Smooth muscle cell (in vitro differentiated cells): Measurements from ENCODE around the gene COL6A5. TPM values are rescaled to one million over a fixed set of nuclear protein-coding genes. Genes with fewer than 3 reads are reported as not detected.

Experiments used
- DNase-seq: peaks from one replicate; lab custom pipeline; 2025; ENCODE audit not compliant: unreplicated experiment; lab: John Stamatoyannopoulos, UW
- H2AFZ ChIP-seq: fragments of 200-600 bp; sonication (generic); 2 replicates; pipeline ENCODE4 v1.6.0; 2016; ENCODE audit warnings: antibody characterized with exemption, low read depth, mild to moderate bottlenecking
- H3F3A ChIP-seq: fragments of 200-600 bp; sonication (generic); 2 replicates; pipeline ENCODE4 v1.6.0; 2017; ENCODE audit warnings: antibody characterized with exemption, low read depth
- H3K27ac ChIP-seq: fragments of 200-600 bp; sonication (generic); 2 replicates; pipeline ENCODE4 v1.5.1; 2016; ENCODE audit warnings: low read depth, mild to moderate bottlenecking
- H3K27me3 ChIP-seq: fragments of 200-600 bp; sonication (generic); 2 replicates; pipeline ENCODE4 v1.6.1; 2016; ENCODE audit warnings: low read depth, mild to moderate bottlenecking
- H3K36me3 ChIP-seq: fragments of 200-600 bp; sonication (generic); 2 replicates; pipeline ENCODE4 v1.5.1; 2016; ENCODE audit warnings: low read depth
- H3K4me1 ChIP-seq: fragments of 200-600 bp; sonication (generic); 2 replicates; pipeline ENCODE4 v1.5.1; 2016; ENCODE audit warnings: low read depth
- H3K4me2 ChIP-seq: fragments of 200-600 bp; sonication (generic); 2 replicates; pipeline ENCODE4 v1.6.0; 2016; ENCODE audit warnings: mild to moderate bottlenecking
- H3K4me3 ChIP-seq: fragments of 200-600 bp; sonication (generic); 2 replicates; pipeline ENCODE4 v1.5.1; 2016; ENCODE audit warnings: mild to moderate bottlenecking
- H3K79me2 ChIP-seq: fragments of 200-600 bp; sonication (generic); 2 replicates; pipeline ENCODE4 v1.6.0; 2016; ENCODE audit warnings: low read depth, mild to moderate bottlenecking
- H3K9ac ChIP-seq: fragments of 200-600 bp; sonication (generic); 2 replicates; pipeline ENCODE4 v1.6.0; 2016; ENCODE audit warnings: low read depth
- H3K9me3 ChIP-seq: fragments of 200-600 bp; sonication (generic); replicated peaks from 2 replicates; pipeline ENCODE4 v1.5.1; 2016; ENCODE audit warnings: low read depth
- H4K20me1 ChIP-seq: fragments of 200-600 bp; sonication (generic); 2 replicates; pipeline ENCODE4 v1.6.0; 2016; ENCODE audit warnings: low read depth
- WGBS: methylation state at CpG from one replicate; pipeline ENCODE4 v1.1.7; 2016; ENCODE audit warnings: low lambda C conversion rate; 5-methylcytosine and 5-hydroxymethylcytosine counted together
- polyA plus RNA-seq: library from polyadenylated mRNA; unstranded; fragments of >200 nt; fragmentation: Nextera tagmentation; extraction: Ambion mirVana; gene quantifications from 2 replicates; pipeline ENCODE4 v1.2.1, GENCODE V29; 2016
- total RNA-seq: library from RNA; depleted of rRNA; stranded (reverse); fragments of >200 nt; gene quantifications from 2 replicates; pipeline ENCODE4 v1.2.3, GENCODE V29; 2014
- TF ChIP-seq, protein P1 (sequence below): fragments of 200-600 bp; sonication (generic); IDR thresholded peaks from 2 replicates; pipeline ENCODE4 v1.5.1; 2017; ENCODE audit warnings: borderline replicate concordance, mild to moderate bottlenecking, antibody characterized with exemption; ENCODE audit not compliant: insufficient read depth, poor library complexity, severe bottlenecking

Gene COL6A5
- total and polyA plus RNA-seq, 2 experiments from 2014 or later = 1.2 TPM; not detected in 1

GRCh38 chr3:130459944-130460343, 114.5 kb downstream of the COL6A5 start:
- no peaks in the 10 kb centered on the region for H4K20me1 ChIP-seq
- H3K9me3 ChIP-seq = no peaks in the 10 kb centered on the region
- H3K4me2 ChIP-seq = no peak overlapping the region
- H2AFZ ChIP-seq = no peak overlapping the region
- H3K4me3 ChIP-seq = no peak overlapping the region
- no peaks in the 10 kb centered on the region for H3K36me3 ChIP-seq
- H3F3A ChIP-seq = no peaks in the 10 kb centered on the region
- DNase-seq = no peak
- no peak overlapping the region for H3K27ac ChIP-seq
- no peaks in the 10 kb centered on the region for H3K4me1 ChIP-seq
- H3K79me2 ChIP-seq = no peaks in the 10 kb centered on the region
- no peaks in the 10 kb centered on the region for H3K27me3 ChIP-seq
- H3K9ac ChIP-seq = no peak overlapping the region
- TF ChIP-seq, protein P1, sequence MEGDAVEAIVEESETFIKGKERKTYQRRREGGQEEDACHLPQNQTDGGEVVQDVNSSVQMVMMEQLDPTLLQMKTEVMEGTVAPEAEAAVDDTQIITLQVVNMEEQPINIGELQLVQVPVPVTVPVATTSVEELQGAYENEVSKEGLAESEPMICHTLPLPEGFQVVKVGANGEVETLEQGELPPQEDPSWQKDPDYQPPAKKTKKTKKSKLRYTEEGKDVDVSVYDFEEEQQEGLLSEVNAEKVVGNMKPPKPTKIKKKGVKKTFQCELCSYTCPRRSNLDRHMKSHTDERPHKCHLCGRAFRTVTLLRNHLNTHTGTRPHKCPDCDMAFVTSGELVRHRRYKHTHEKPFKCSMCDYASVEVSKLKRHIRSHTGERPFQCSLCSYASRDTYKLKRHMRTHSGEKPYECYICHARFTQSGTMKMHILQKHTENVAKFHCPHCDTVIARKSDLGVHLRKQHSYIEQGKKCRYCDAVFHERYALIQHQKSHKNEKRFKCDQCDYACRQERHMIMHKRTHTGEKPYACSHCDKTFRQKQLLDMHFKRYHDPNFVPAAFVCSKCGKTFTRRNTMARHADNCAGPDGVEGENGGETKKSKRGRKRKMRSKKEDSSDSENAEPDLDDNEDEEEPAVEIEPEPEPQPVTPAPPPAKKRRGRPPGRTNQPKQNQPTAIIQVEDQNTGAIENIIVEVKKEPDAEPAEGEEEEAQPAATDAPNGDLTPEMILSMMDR = no peak

- Histone ChIP-seq H3K27ac (no peak overlapping the region), H3K27me3 (no peaks in the 10 kb centered on the region), H3K9me3 (no peaks in the 10 kb centered on the region), H4K20me1 (no peaks in the 10 kb centered on the region), H3K79me2 (no peaks in the 10 kb centered on the region), H3K4me1 (no peaks in the 10 kb centered on the region), H3K9ac (no peak overlapping the region), H3K36me3 (no peaks in the 10 kb centered on the region), H3K4me3 (no peak overlapping the region), H2AFZ (no peak overlapping the region), H3F3A (no peaks in the 10 kb centered on the region), H3K4me2 (no peak overlapping the region)
- DNase-seq = no peak
- 60% methylated on average over 5 of the region's 5 CpGs for WGBS
- TF ChIP-seq, protein P1 = no peak
Observed at GRCh38 chr3:130462089-130462488, 116.6 kb downstream of the COL6A5 start.

- no peaks in the 10 kb centered on the region for H3K9me3 ChIP-seq
- H4K20me1 ChIP-seq = no peaks in the 10 kb centered on the region
- H3K27me3 ChIP-seq = no peaks in the 10 kb centered on the region
- no peak for DNase-seq
- no peak overlapping the region for H3K9ac ChIP-seq
- no peaks in the 10 kb centered on the region for H3K4me1 ChIP-seq
- TF ChIP-seq, protein P1 = no peak
- no peak overlapping the region for H3K4me2 ChIP-seq
- no peak overlapping the region for H3K27ac ChIP-seq
- H2AFZ ChIP-seq = no peak overlapping the region
- H3K79me2 ChIP-seq = no peaks in the 10 kb centered on the region
- H3K36me3 ChIP-seq = no peaks in the 10 kb centered on the region
- 92% methylated on average over 1 of the region's 1 CpG for WGBS
- H3K4me3 ChIP-seq = no peak overlapping the region
- no peaks in the 10 kb centered on the region for H3F3A ChIP-seq
Observed at GRCh38 chr3:130463221-130463620, 117.7 kb downstream of the COL6A5 start.

- H3F3A ChIP-seq = no peaks in the 10 kb centered on the region
- no peaks in the 10 kb centered on the region for H3K27me3 ChIP-seq
- H3K79me2 ChIP-seq = no peaks in the 10 kb centered on the region
- H2AFZ ChIP-seq = no peak overlapping the region
- no peaks in the 10 kb centered on the region for H3K36me3 ChIP-seq
- H3K9ac ChIP-seq = no peak overlapping the region
- no peaks in the 10 kb centered on the region for H4K20me1 ChIP-seq
- H3K4me2 ChIP-seq = no peak overlapping the region
- no peak overlapping the region for H3K27ac ChIP-seq
- 85% methylated on average over 2 of the region's 2 CpGs for WGBS
- TF ChIP-seq, protein P1 = no peak
- DNase-seq = no peak
- H3K4me3 ChIP-seq = no peak overlapping the region
- H3K4me1 ChIP-seq = no peaks in the 10 kb centered on the region
- no peaks in the 10 kb centered on the region for H3K9me3 ChIP-seq
Observed at GRCh38 chr3:130465521-130465920, 120.0 kb downstream of the COL6A5 start.
